GM12892 (cell line): Measurements from ENCODE around the gene CAV2.

Experiments
- POLR2A ChIP-seq: IDR thresholded peaks from 2 replicates; pipeline ENCODE4 v1.6.1; 2011; ENCODE audit warnings: low read depth, low read length, control low read depth
- POLR2AphosphoS5 ChIP-seq: IDR thresholded peaks from 2 replicates; pipeline ENCODE4 v1.6.1; 2011; ENCODE audit warnings: low read depth, low read length, control low read depth
- TAF1 ChIP-seq: IDR thresholded peaks from 2 replicates; pipeline ENCODE4 v1.6.1; 2011; ENCODE audit warnings: low read depth, mild to moderate bottlenecking, control low read depth, low read length, borderline replicate concordance

GRCh38 chr7:116518961-116519360 is 19.4 kb downstream of the CAV2 start:
- TF ChIP-seq POLR2AphosphoS5 (no peak), POLR2A (no peak), TAF1 (no peak)
